HG02678 (cell line): ENCODE results near the gene CPS1.

Experiments used
- ATAC-seq: cut with Tn5 transposase; IDR thresholded peaks from one replicate; pipeline ENCODE4 v1.9.1; 2021; ENCODE audit warnings: mild to moderate bottlenecking, moderate library complexity; ENCODE audit not compliant: unreplicated experiment

Gene CPS1

DNA sequence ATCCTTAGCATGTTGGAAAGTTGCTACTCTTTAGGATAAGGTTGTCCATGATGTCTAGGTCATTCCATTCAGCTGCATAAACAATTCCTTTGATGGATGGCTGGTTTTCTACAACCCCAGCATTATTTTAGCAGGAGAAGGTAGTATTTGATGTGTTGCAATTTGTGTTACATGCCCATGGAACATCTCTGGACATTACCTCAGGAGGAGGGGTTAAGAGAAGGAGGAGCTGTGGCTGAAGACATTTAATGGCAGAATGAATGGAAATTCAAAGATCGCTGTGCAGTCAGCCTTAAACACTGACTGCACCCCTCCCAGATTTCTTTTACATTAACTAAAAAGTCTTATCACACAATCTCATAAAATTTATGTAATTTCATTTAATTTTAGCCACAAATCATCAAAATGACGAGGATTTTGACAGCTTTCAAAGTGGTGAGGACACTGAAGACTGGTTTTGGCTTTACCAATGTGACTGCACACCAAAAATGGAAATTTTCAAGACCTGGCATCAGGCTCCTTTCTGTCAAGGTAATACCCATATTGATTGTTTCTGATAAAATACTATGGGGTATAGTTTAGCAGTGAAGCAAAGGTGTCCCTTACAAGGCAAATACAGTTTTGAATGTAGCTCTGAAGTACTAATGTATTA is at the start of gene CPS1:
Gene CPS1 (plus strand): TSS at position 271 of the 652 bp plus-strand sequence. CDS start 135 bp downstream, at position 406.
- ATAC-seq = no peak

DNA sequence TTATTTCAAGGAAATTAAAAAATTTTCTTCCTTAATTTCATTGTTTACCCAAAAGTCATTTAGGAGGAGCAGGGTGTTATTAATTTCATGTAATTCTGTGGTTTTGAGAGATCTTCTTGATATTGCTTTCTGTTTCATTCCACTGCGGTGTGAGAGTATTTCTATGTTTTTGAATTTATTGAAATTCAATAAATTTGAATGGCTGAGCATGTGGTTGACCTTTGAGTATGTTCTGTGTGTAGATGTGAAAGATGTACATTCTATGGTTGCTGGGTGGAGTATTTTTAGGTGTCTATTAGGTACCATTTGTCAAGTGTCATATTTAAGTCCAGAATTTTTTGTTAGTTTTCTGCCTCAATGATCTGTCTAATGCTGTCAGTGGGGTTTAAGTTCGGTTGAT is 40.5 kb upstream of the CPS1 start:
- no peak for ATAC-seq

DNA sequence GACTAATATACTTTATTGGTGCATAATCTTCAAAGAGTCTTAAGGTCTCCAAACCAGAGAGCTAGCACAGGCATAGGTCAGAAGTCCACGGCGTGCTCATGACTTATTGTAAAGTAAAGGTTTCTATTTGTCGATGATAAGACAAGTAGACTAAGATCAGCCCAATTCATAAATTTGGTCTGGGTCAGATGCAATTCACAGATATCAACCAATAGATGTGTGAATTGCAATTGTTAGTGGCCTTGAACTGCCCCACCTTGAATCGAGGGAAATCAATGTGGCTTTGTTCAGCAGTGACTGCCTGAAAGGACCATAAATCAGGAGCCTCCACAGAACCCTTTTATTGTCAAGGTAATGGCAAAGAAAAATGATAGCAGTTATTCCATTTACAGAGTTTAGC is 39.1 kb upstream of the CPS1 start:
- no peak for ATAC-seq

DNA sequence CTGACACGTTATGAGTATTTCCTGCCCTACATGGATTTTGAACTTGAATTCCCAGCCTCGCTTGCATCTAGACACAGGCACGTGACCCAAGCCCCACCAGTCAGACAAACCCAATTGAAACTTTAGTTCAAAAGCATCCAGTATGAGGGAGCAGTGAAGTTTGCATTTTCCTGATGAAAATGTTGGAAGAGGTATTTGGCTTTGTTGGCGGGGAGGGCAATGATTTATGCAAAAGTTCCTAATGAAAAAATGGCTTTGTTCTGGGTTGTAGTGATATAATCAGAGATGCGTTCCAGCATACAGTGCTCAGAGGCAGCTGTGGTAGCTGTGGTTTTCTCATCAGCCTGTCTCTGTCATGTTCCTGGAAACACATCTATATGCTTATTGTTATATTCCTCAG is 36.8 kb upstream of the CPS1 start:
- no peak for ATAC-seq

DNA sequence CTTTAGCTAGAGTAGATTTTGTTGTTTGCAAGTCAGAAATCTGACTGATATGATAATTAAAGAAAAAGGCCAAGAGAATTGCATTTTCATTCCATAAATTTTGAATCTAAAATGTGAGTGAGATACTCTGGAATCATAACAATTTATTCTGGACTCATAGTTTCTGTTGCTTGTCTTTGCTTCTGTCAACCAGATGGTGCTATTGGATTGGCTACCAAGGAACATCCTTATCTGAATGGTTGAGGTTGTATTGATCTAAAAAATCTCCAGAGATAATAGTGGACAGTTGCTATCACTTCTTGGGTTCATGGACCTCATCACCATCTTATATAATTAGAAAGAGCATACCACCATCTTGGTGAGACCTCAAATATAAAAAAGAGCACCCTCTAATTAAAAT is 34.0 kb upstream of the CPS1 start:
- ATAC-seq = no peak

DNA sequence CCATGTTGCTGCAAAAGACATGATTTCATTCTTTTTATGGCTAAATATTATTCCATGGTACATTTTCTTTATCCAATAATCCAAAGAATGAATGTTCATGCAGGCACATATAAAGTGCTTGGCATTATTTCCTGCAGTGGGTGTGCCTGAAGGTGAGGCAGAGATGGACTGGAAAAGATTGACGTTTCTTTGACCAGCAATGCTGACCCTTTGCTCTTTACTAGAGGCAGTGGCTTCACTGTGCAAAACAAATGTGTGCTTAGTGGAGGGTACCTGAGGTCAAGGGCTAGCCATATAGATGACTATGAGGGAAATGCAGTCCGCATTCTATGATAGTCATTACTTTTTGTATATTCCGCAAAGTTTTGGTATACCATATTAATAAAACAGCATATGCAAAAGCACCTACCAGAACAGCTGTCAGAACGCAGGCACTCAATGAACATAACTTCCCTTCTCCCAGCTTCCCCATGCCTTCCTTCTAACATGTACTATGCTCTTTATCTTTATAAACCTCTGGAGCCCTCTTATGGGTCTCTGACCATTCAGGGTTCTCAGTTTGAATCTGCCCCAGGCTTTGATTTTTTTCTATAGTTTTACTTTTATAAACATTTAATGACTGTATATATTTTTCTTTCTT is 32.6 kb upstream of the CPS1 start:
- ATAC-seq = no peak

DNA sequence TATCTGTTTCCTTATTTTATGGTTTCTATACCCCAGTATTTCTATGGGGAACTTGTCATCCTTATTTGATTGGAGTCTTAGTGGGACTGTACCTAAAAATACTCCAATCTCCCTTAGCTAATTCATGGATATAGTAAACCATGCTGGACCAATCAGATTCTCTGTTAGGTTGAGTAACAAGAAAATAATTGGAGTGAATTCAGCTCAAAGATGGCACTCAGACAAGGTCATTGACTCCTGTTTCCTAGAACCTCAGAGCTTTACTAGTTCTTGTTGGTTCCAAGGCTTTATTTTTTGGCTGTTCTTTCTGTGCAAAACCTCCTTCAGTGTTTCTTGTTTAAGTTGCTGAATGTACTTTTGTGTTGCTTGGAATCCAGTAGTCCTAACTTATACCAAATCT is 31.9 kb upstream of the CPS1 start:
- ATAC-seq = no peak

DNA sequence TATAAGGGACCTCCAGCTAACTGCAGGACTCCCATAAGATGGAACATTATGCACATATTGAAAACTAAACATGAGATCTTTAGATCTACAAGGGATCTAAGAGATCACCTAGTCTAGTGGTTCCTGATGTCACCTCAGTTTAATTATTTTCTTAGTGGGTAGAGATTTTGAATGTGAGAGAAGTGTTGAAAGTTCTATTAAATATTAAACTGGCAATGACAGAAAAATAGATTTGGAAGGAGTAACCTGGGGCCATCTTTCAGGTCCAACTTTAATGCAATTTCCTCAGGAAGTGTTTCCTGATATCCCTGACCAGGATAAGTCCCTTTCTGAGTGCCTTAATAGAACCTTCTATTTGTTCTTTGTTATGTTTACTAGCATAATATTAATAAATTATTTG is 29.1 kb upstream of the CPS1 start:
- peak; percentile 60 for ATAC-seq

DNA sequence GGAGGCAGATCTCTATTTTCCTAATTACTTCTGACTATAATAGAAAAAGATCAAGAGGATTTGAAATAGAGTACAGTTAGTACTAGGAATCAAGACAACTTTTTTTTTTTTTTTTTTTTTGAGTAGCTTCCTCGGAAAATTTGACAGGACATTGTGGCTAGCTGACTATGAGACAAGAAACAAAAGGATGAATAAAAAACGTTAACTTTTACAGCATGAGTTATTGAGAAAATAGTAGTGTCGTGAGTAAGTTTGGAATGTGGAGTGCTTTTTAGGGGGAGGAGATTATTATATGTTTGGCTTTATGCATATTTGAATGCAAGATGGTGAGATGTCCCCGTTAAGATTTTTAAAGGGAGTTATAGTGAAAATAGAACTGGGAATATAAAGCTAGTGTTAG is 27.7 kb upstream of the CPS1 start:
- ATAC-seq = no peak

DNA sequence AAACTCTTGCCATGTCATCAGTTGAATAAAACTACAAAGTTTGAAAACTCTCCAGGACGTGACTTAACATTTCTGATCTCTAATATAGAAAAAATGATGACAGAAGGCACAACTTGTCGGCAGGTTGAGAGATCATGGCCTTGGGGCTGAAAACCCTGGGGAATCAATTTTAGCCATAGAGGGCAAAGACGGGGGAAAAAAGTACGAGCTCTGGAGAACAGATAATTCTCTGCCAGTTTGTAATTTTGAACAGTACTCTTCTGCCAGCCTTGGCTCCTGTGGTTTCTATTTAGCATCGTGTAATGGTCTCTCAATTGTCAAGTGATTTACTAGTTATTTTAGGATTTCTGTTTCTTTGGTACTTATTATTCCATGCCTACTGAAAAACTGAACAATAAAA is 25.3 kb upstream of the CPS1 start:
- ATAC-seq = no peak

DNA sequence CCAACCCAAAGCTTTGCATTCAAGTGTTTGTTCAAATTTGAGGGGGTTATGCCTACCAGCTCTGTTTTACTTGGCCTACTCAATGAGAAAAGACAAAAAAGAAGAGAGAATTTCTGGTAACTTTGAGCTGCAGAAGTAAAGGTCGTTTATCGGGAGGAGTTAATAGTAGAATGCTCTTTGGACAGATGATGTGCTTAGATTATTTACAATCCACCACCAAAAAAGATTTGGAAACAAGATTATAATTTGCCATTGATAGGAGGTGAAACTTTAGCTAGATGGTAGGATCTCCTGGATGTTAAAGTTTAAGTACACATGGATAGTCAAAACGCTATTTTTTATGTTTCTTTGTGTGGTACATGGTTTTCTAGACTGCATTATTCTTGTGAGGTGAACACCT is 24.9 kb upstream of the CPS1 start:
- no peak for ATAC-seq

DNA sequence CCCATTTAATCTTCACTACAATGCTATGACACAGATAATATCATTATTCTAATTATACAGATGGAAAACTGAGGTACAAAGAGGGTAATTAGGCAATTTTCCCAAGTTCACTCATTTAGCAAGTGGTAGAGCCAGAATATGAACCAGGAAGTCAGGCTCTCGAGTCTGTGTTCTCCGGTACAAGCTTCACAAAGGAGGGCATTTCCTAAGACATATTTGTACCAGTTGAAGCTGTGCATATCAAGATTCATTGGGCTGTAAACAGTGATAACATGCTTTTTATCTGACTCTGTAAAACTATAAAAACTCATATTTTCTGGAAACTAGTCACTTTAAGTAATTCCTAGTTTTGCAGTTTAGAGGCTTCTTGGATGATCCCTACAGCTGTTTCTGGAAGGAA is 23.0 kb upstream of the CPS1 start:
- no peak for ATAC-seq

DNA sequence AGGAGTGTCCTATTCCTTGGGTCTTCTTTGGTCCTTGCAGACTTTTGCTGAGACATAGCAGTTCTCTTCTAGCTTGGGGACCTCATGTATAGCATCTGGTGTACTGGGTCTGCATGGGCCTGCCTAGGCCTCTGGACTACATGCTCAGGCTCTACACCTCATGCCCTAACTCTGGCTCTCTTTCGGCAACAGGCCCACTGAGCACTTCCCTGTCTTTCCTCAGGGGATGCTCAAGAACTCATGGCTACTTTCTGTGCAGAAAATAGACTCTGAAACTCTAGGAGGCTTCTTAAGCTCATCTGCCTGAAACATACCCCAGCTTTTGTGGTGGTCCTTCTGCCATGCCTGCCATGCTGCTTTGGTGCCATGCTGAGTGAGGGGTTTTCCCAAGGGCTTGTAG is 21.5 kb upstream of the CPS1 start:
- no peak for ATAC-seq

DNA sequence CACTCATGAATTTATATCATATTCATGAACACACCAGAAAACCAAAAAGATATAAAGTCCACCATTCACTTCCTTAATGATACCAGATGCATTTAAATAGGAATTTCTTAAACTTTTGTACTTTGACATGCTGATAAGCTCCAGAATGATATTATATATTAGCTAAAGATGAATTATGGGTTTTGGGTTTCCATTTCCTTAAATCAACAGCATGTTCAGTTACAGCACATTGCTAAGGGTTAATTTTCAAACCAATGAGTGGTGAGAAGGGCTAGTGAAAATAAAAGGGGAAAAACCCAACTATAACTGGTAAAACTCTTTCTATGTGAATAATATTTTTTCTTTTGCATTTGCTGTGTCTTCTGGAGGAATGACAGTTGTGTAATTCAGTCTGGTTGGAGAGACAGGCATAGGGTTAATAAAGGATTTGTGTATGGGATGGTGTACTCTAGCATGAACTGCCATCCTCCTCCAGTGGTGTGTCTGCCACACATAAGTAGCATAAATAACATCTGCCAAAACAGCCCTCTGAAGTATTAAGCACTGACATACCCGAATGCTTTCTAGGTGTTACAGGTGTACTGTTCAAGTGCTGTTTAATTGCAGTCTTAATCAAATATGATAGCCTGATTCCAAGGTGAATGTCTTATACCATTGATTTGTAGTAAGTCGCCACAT is 19.3 kb upstream of the CPS1 start:
- peak; percentile 73 for ATAC-seq

DNA sequence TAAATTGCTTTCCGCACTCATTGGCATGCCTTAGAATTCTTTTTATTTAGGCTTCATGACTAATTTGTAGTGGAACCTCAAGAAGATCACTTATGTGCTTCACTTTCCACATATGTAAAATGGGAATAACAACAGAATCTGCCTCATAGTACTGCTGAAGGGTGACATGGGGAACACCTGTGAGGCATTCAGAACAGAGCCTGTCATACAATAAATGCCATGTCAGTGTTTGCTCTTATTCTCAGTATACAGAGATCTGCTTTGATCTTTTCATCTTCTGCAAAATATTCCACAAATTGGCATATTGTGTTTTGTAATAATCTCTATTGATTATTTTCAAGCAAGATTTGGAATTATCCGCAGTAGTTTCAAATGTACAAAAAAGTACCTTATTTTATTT is 17.4 kb upstream of the CPS1 start:
- ATAC-seq = no peak

DNA sequence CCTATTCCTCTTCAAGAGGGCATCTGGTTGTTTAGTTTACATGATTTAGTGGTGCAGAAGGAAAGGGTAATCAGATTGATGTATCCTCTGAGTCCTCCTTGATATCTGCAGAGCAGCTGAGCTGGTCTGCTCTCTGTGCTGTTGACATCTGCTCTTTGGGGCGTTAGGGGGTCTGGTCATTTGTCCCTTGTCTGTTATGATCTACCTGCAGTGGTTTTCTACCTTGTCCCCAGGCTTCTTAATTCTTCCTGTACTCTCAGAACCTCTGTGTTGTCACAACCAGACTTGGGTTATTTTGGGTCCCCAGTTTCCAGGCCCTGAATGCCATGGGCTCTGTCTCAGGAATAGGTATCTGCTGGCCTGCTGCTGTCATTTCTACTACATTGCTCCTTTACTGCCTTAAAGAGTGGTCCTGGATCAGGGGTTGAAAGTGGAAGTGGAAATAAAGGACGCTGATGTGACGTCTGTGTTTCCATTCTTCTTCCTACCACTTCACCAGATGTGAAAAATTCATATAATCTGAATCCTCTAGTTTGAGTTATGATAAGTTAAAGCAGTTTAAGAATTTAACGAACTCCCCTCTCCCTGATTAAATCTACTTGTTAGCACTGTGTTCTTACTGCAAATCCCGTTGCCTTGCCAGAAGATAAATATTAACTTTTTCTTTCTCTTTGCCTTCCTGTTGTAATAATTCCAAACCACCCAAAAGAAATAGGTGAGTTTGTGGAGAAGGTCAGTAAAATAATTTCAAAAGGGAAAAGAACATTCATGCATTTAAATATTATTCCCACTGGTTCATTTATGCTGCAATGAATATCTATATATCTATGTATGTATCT is 16.6 kb upstream of the CPS1 start:
- no peak for ATAC-seq

DNA sequence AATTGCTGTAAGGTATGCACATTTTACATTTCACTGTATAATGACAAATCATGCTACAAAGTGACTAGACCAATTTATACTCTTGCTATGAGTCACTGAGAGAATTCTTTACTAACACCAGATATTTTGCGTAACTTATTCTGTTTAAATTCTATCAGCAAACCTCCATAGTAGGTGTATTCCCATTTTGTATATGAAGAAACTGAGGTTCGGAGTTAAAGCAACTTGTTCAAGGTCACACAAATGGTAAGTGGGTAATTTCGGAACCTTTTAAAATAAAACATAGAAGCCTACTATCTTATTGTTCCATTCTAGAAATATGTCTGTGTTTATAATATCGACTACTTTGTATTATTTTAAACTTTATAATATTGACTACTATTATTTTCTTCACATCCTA is 15.9 kb upstream of the CPS1 start:
- no peak for ATAC-seq

DNA sequence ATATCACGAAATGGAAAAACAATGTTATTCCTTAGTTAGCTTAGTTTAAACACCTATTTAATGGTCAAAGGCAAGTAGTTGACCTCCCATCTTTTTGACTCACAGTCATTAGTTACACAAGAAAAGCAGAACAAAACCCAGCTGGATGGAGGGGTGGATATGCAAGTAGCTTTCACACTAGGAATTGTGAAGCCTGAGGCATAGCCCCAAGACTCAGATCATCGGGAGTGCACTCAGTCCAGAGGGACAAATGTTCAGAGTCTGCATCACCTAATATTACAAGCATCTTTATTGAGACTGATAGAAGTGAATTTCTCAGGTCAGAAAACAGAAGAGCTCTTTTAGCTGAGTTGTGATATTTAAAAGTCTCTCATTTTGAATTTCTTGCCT is 15.5 kb upstream of the CPS1 start:
- ATAC-seq = no peak

DNA sequence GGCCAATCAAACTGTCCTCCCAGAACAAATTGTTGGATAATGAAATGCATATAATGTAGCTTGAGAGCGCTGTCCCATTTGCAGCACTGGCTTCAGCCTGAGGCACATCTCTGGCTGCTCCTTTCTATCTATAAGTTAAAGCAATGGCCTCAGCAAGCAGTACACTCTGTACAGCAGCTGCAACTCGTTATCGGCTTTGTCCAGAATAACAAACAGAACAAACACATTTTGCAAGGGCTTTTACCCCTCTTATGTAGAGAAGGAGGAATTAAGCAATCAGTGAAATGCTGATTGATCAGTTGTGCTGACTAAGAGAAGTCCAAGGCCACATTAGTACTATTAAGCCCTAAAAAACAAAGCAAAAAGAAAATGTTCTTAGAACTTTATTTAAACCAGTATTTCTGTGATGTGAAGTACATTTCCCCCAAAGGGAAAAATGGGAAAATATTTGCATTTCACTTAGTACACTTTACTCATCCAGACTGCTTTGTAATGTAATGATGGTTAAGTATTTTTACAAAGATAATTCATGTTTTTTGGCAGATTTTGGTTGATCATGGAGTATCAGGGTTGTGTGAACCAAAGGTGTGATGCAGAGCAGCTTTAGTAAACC is 15.0 kb upstream of the CPS1 start:
- no peak for ATAC-seq

DNA sequence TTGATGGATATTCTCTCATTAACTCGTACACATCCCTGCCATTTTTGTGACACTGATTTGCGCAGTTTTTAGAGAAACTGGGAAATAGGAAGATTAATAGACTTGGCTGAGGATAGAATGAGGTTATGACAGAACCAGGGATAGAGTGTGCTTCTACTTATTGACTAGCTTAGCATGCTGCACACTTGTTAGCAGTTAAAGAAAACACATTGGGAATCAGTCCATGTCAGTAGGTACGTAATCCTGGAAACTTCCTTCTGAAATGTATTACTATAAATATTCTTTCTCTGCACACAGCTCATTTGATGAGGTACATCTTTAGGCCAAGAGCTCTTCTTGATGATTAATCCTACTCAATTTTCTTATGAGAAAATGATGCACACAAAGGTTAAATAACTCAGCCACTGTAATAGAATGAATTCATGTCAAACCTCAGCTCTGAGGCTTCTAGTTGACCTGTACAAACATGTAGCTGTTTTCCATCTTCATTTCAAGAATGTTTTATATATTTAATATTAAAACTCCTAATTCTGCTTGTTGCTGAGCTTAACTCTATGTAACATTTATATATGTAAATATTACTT is 12.3 kb upstream of the CPS1 start:
- ATAC-seq = no peak

DNA sequence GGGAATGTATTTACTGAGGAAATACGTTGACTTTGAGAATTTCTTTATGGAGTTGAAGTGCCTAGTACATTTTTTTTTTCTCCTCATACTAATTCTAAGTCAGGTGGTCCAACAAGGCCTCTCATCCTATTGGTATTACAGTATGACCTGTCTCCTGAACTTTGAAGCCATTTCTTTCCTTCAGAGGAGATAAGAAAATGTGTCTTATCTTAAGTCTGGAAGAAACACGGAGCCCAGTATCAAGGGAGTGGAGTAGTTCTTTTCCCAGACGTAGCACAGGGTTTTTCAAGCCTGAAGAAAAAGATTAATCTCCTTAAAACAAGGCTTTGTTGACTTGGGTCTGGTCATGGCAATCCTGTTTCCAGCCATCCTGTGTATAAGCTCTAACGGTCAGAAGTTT is 11.6 kb upstream of the CPS1 start:
- ATAC-seq = no peak
